ENCODE results near the gene ADGRV1.
"Not testable (repeated sequence)": the region's sequence is repeated elsewhere in the genome, so short reads cannot be mapped to it uniquely, and the experiment has no call there.

Gene ADGRV1

GRCh38 chr5:90601468-90601867 lies 42.9 kb downstream of the ADGRV1 start:
- no peak for DNase-seq (ENCODE audit: low read depth)
- H3K9ac ChIP-seq (ENCODE audit: low read length), result no peak overlapping the region
- no peaks in the 10 kb centered on the region for H3K9me3 ChIP-seq (ENCODE audit: control insufficient read depth, low read length)
- H3K4me3 ChIP-seq (ENCODE audit: low read length), result no peak overlapping the region
- peaks cover 3% of the 10 kb centered on the region for H3K27me3 ChIP-seq (replicated peaks; ENCODE audit: control insufficient read depth, insufficient read depth, low read length)
- H3K4me1 ChIP-seq (ENCODE audit: control insufficient read depth, insufficient read depth, low read length), result peaks cover 8% of the 10 kb centered on the region
- no peaks in the 10 kb centered on the region for H3K36me3 ChIP-seq (ENCODE audit: control insufficient read depth, insufficient read depth, low read length, severe bottlenecking)

DNA sequence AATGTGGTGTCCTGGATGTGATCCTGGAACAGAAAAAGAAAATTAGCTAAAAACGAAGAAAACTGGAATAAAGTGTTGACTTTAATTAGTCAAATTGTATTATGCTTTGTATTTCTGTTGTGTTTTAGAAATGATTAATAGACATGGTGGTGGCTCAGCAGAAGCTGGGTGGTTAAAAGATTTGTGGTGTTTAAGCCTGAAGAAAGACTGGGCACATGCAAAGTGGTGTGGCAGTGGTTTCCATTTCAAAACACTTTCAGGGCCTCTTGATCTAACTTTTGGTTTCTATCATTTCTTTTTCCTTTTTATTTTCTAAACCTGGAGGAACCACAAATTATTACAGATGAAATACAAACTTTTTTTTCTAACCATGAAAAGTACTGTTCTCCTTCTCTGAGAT lies 44.1 kb downstream of the ADGRV1 start:
- no peaks in the 10 kb centered on the region for H3K36me3 ChIP-seq (ENCODE audit: control insufficient read depth, insufficient read depth, low read length, severe bottlenecking)
- no peak for DNase-seq (ENCODE audit: low read depth)
- H3K9me3 ChIP-seq (ENCODE audit: control insufficient read depth, low read length), result no peaks in the 10 kb centered on the region
- H3K4me1 ChIP-seq (ENCODE audit: control insufficient read depth, insufficient read depth, low read length), result peaks cover 8% of the 10 kb centered on the region
- no peak overlapping the region for H3K9ac ChIP-seq (ENCODE audit: low read length)
- peaks cover 11% of the 10 kb centered on the region for H3K27me3 ChIP-seq (replicated peaks; ENCODE audit: control insufficient read depth, insufficient read depth, low read length)
- H3K4me3 ChIP-seq (ENCODE audit: low read length), result no peak overlapping the region

DNA sequence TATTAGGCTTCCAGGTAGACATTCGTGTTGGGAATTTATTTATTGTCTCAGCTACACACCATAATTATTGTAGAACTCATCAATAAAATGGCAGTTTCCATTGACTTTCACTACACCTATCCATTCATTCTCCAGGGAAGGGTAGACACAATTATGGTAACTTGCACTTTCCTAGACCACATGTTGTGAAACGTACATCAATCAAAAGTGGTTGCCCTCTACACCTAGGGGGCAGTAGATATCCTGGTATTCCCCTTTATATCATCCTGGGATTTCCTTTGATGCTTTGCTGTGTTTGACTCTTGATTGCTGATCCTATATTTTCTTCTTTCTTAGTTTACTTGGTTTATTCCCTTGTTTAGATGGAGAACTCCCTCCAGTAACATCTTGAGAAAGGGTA lies 47.9 kb downstream of the ADGRV1 start:
- H3K9ac ChIP-seq (ENCODE audit: low read length), result no peak overlapping the region
- H3K9me3 ChIP-seq (ENCODE audit: control insufficient read depth, low read length), result no peaks in the 10 kb centered on the region
- no peak overlapping the region for H3K4me3 ChIP-seq (ENCODE audit: low read length)
- peaks cover 8% of the 10 kb centered on the region for H3K4me1 ChIP-seq (ENCODE audit: control insufficient read depth, insufficient read depth, low read length)
- H3K27me3 ChIP-seq (replicated peaks; ENCODE audit: control insufficient read depth, insufficient read depth, low read length), result peaks cover 18% of the 10 kb centered on the region
- DNase-seq (ENCODE audit: low read depth), result no peak
- H3K36me3 ChIP-seq (ENCODE audit: control insufficient read depth, insufficient read depth, low read length, severe bottlenecking), result no peaks in the 10 kb centered on the region

DNA sequence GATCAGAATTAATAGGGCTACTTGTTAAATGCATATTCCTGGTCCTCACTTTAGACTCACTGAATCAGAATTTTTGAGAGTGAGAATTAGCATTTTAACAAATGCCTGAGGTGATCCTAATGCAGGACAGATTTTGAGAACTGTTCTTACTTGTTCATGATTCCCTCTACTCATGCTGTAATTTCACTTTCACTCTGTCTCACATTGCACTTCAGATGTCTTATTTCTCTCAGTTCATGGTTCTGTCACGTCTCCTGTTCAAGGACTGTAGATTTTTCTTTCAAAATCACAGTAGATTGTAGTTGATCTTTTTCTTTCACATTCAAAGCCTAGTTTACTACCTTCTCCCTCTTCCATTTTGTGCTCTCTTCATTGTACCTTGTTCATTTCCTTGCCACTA lies 54.3 kb downstream of the ADGRV1 start:
- peaks cover 13% of the 10 kb centered on the region for H3K27me3 ChIP-seq (replicated peaks; ENCODE audit: control insufficient read depth, insufficient read depth, low read length)
- no peaks in the 10 kb centered on the region for H3K9me3 ChIP-seq (ENCODE audit: control insufficient read depth, low read length)

GRCh38 chr5:90613459-90613858 lies 54.9 kb downstream of the ADGRV1 start:
- Histone ChIP-seq H3K4me3 (ENCODE audit: low read length) (no peak overlapping the region), H3K9me3 (ENCODE audit: control insufficient read depth, low read length) (no peaks in the 10 kb centered on the region), H3K4me1 (ENCODE audit: control insufficient read depth, insufficient read depth, low read length) (no peaks in the 10 kb centered on the region), H3K9ac (ENCODE audit: low read length) (no peak overlapping the region), H3K27me3 (replicated peaks; ENCODE audit: control insufficient read depth, insufficient read depth, low read length) (peaks cover 13% of the 10 kb centered on the region), H3K36me3 (ENCODE audit: control insufficient read depth, insufficient read depth, low read length, severe bottlenecking) (no peaks in the 10 kb centered on the region)
- DNase-seq (ENCODE audit: low read depth), result no peak

More for the DNA sequence above, 54.3 kb downstream of the ADGRV1 start:
- no peak overlapping the region for H3K9ac ChIP-seq (ENCODE audit: low read length)
- H3K4me1 ChIP-seq (ENCODE audit: control insufficient read depth, insufficient read depth, low read length), result no peaks in the 10 kb centered on the region
- no peaks in the 10 kb centered on the region for H3K36me3 ChIP-seq (ENCODE audit: control insufficient read depth, insufficient read depth, low read length, severe bottlenecking)
- no peak overlapping the region for H3K4me3 ChIP-seq (ENCODE audit: low read length)
- no peak for DNase-seq (ENCODE audit: low read depth)

GRCh38 chr5:90613918-90614504 lies 55.4 kb downstream of the ADGRV1 start:
- DNase-seq (ENCODE audit: low read depth), result no peak
- no peaks in the 10 kb centered on the region for H3K4me1 ChIP-seq (ENCODE audit: control insufficient read depth, insufficient read depth, low read length)
- peaks cover 13% of the 10 kb centered on the region for H3K27me3 ChIP-seq (replicated peaks; ENCODE audit: control insufficient read depth, insufficient read depth, low read length)
- no peak overlapping the region for H3K4me3 ChIP-seq (ENCODE audit: low read length)
- H3K9ac ChIP-seq (ENCODE audit: low read length), result no peak overlapping the region
- no peaks in the 10 kb centered on the region for H3K9me3 ChIP-seq (ENCODE audit: control insufficient read depth, low read length)
- no peaks in the 10 kb centered on the region for H3K36me3 ChIP-seq (ENCODE audit: control insufficient read depth, insufficient read depth, low read length, severe bottlenecking)

GRCh38 chr5:90615355-90615754 lies 56.8 kb downstream of the ADGRV1 start:
- no peak for DNase-seq (ENCODE audit: low read depth)
- no peak overlapping the region for H3K4me3 ChIP-seq (ENCODE audit: low read length)
- peaks cover 8% of the 10 kb centered on the region for H3K27me3 ChIP-seq (replicated peaks; ENCODE audit: control insufficient read depth, insufficient read depth, low read length)
- H3K9ac ChIP-seq (ENCODE audit: low read length), result no peak overlapping the region
- H3K9me3 ChIP-seq (ENCODE audit: control insufficient read depth, low read length), result no peaks in the 10 kb centered on the region
- no peaks in the 10 kb centered on the region for H3K36me3 ChIP-seq (ENCODE audit: control insufficient read depth, insufficient read depth, low read length, severe bottlenecking)
- no peaks in the 10 kb centered on the region for H3K4me1 ChIP-seq (ENCODE audit: control insufficient read depth, insufficient read depth, low read length)

DNA sequence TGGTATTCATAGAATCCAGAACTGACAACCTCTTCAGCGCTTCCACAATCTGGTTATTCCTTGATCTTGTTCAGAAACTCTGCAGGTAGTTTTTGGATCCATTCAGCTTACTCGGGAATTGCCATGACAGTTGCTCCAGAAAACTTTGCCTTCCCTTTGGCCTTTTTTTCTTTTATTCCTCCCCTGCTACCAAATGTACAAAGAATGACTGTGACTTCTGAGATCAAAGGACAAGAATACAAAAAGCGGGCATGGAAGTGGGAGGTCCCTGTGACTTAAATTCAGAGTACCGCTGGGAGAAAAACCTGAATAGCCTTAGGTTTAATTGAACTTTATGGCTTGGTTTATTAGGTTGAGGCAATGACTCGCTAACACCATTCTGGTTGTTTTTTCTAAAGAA lies 59.5 kb downstream of the ADGRV1 start:
- no peak overlapping the region for H3K9ac ChIP-seq (ENCODE audit: low read length)
- no peak for DNase-seq (ENCODE audit: low read depth)

GRCh38 chr5:90619762-90620161 lies 61.2 kb downstream of the ADGRV1 start:
- DNase-seq (ENCODE audit: low read depth); H3K27me3 ChIP-seq (replicated peaks; ENCODE audit: control insufficient read depth, insufficient read depth, low read length); H3K9ac ChIP-seq (ENCODE audit: low read length); H3K4me3 ChIP-seq (ENCODE audit: low read length); H3K9me3 ChIP-seq (ENCODE audit: control insufficient read depth, low read length); H3K4me1 ChIP-seq (ENCODE audit: control insufficient read depth, insufficient read depth, low read length); H3K36me3 ChIP-seq (ENCODE audit: control insufficient read depth, insufficient read depth, low read length, severe bottlenecking): not testable (repeated sequence)

More for the DNA sequence above, 59.5 kb downstream of the ADGRV1 start:
- no peak overlapping the region for H3K4me3 ChIP-seq (ENCODE audit: low read length)
- H3K36me3 ChIP-seq (ENCODE audit: control insufficient read depth, insufficient read depth, low read length, severe bottlenecking), result no peaks in the 10 kb centered on the region
- no peaks in the 10 kb centered on the region for H3K9me3 ChIP-seq (ENCODE audit: control insufficient read depth, low read length)
- no peaks in the 10 kb centered on the region for H3K4me1 ChIP-seq (ENCODE audit: control insufficient read depth, insufficient read depth, low read length)
- H3K27me3 ChIP-seq (replicated peaks; ENCODE audit: control insufficient read depth, insufficient read depth, low read length), result peaks cover 3% of the 10 kb centered on the region

- DNase-seq (ENCODE audit: low read depth), result no peak
- Histone ChIP-seq H3K4me3 (ENCODE audit: low read length) (no peak overlapping the region), H3K27me3 (replicated peaks; ENCODE audit: control insufficient read depth, insufficient read depth, low read length) (no peaks in the 10 kb centered on the region), H3K9ac (ENCODE audit: low read length) (no peak overlapping the region), H3K4me1 (ENCODE audit: control insufficient read depth, insufficient read depth, low read length) (no peaks in the 10 kb centered on the region), H3K36me3 (ENCODE audit: control insufficient read depth, insufficient read depth, low read length, severe bottlenecking) (no peaks in the 10 kb centered on the region), H3K9me3 (ENCODE audit: control insufficient read depth, low read length) (no peaks in the 10 kb centered on the region)
Observed at GRCh38 chr5:90621848-90622247, 63.3 kb downstream of the ADGRV1 start.

- H3K27me3 ChIP-seq (replicated peaks; ENCODE audit: control insufficient read depth, insufficient read depth, low read length), result no peaks in the 10 kb centered on the region
- no peaks in the 10 kb centered on the region for H3K9me3 ChIP-seq (ENCODE audit: control insufficient read depth, low read length)
- no peaks in the 10 kb centered on the region for H3K36me3 ChIP-seq (ENCODE audit: control insufficient read depth, insufficient read depth, low read length, severe bottlenecking)
- H3K4me1 ChIP-seq (ENCODE audit: control insufficient read depth, insufficient read depth, low read length), result no peaks in the 10 kb centered on the region
- no peak overlapping the region for H3K4me3 ChIP-seq (ENCODE audit: low read length)
- H3K9ac ChIP-seq (ENCODE audit: low read length), result no peak overlapping the region
- DNase-seq (ENCODE audit: low read depth), result no peak
Observed at GRCh38 chr5:90626493-90626892, 67.9 kb downstream of the ADGRV1 start.

DNA sequence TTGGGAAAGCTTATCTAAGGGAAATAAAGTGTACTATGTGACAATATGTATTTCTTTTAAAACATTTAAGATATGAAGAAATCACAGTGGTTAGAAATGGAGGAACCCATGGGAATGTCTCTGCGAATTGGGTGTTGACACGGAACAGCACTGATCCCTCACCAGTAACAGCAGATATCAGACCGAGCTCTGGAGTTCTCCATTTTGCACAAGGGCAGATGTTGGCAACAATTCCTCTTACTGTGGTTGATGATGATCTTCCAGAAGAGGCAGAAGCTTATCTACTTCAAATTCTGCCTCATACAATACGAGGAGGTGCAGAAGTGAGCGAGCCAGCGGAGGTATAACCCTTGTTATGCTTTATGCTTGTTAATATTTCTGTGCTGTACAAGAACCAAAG lies 69.9 kb downstream of the ADGRV1 start:
- H3K27me3 ChIP-seq (replicated peaks; ENCODE audit: control insufficient read depth, insufficient read depth, low read length), result no peaks in the 10 kb centered on the region
- no peaks in the 10 kb centered on the region for H3K36me3 ChIP-seq (ENCODE audit: control insufficient read depth, insufficient read depth, low read length, severe bottlenecking)
- H3K4me1 ChIP-seq (ENCODE audit: control insufficient read depth, insufficient read depth, low read length), result no peaks in the 10 kb centered on the region
- DNase-seq (ENCODE audit: low read depth), result no peak
- no peaks in the 10 kb centered on the region for H3K9me3 ChIP-seq (ENCODE audit: control insufficient read depth, low read length)
- H3K4me3 ChIP-seq (ENCODE audit: low read length), result no peak overlapping the region
- no peak overlapping the region for H3K9ac ChIP-seq (ENCODE audit: low read length)

Measured in adipocyte (in vitro differentiated cells).